B cell (primary cell): Measurements from ENCODE around the gene SHD. TPM values are rescaled to one million over a fixed set of nuclear protein-coding genes. Genes with fewer than 3 reads are reported as not detected.
"Not testable (repeated sequence)": the region's sequence is repeated elsewhere in the genome, so short reads cannot be mapped to it uniquely, and the experiment has no call there.

ENCODE experiments used
- ATAC-seq: fragments of 200-7000 bp; cut with Tn5 transposase; one replicate; pipeline ENCODE4 v1.10.0; 2021; ENCODE audit warnings: low read depth, mild to moderate bottlenecking, moderate number of reproducible peaks, moderate library complexity
- CTCF ChIA-PET: fragments of 350-600 bp; sonication (Branson Sonifier 250); formaldehyde crosslinking; loops from one replicate; lab custom pipeline; 2021; ENCODE audit warnings: antibody characterized with exemption, inconsistent platforms; lab: Charles Lee
- POLR2A ChIA-PET: fragments of 350-600 bp; sonication (Branson Sonifier 250); formaldehyde crosslinking; loops from one replicate; lab custom pipeline; 2021; ENCODE audit warnings: antibody characterized with exemption; lab: Charles Lee
- DNase-seq: peaks from one replicate; pipeline ENCODE4 v3.0.0; 2013
- H2AFZ ChIP-seq: 2 replicates; pipeline ENCODE4 v1.6.1; 2012; ENCODE audit warnings: mild to moderate bottlenecking, low read depth, low read length; ENCODE audit not compliant: insufficient read depth, poor library complexity, severe bottlenecking
- H3K27ac ChIP-seq, 2 donors: 1 replicate in 1 of 2; 2 replicates in 1 of 2; pipeline ENCODE4 v1.5.1; 2012 to 2013; ENCODE audit warnings: low read length in 2 of 2, mild to moderate bottlenecking in 2 of 2, moderate library complexity in 1 of 2
- H3K27me3 ChIP-seq, 4 experiments: fragments of 200-600 bp in 1 of 4; sonication (generic) in 1 of 4; replicated peaks in 1 of 4; 1 replicate in 2 of 4; 2 replicates in 2 of 4; pipeline versions ENCODE4 v1.6.1 to v1.7.0; 2013 to 2016; ENCODE audit warnings: low read length in 3 of 4, mild to moderate bottlenecking in 2 of 4, mixed read lengths in 1 of 4, moderate library complexity in 1 of 4; ENCODE audit not compliant: insufficient read depth in 4 of 4, control insufficient read depth in 3 of 4; ENCODE audit errors: control extremely low read depth in 1 of 4
- H3K36me3 ChIP-seq, 2 experiments: replicated peaks in 1 of 2; 1 replicate in 1 of 2; 2 replicates in 1 of 2; pipeline versions ENCODE4 v1.6.1 to v1.7.1; 2013; ENCODE audit warnings: low read length in 1 of 2; ENCODE audit not compliant: insufficient read depth in 2 of 2, control insufficient read depth in 1 of 2; ENCODE audit errors: control extremely low read depth in 1 of 2, extremely low read depth in 1 of 2
- H3K4me1 ChIP-seq, 2 donors: fragments of 200-600 bp in 1 of 2; sonication (generic) in 1 of 2; 1 replicate in 1 of 2; 2 replicates in 1 of 2; pipeline versions ENCODE4 v1.5.1 to v1.6.1; 2013 to 2017; ENCODE audit warnings: low read length in 2 of 2; ENCODE audit not compliant: control insufficient read depth in 2 of 2, insufficient read depth in 2 of 2
- H3K4me2 ChIP-seq: replicated peaks from 2 replicates; pipeline ENCODE3; 2012; ENCODE audit warnings: mild to moderate bottlenecking, low read depth, low read length; ENCODE audit not compliant: poor library complexity, severe bottlenecking
- H3K4me3 ChIP-seq, 5 experiments: fragments of 200-600 bp in 1 of 5; sonication (generic) in 1 of 5; 1 replicate in 3 of 5; 2 replicates in 2 of 5; pipeline versions ENCODE4 v1.5.1 to v1.7.0; 2011 to 2016; ENCODE audit warnings: low read length in 4 of 5, mild to moderate bottlenecking in 4 of 5, low read depth in 2 of 5, control low read depth in 1 of 5, moderate library complexity in 1 of 5; ENCODE audit not compliant: insufficient read depth in 1 of 5; ENCODE audit errors: control extremely low read depth in 1 of 5, extremely low read depth in 1 of 5
- H3K79me2 ChIP-seq: fragments of 200-600 bp; sonication (generic); one replicate; pipeline ENCODE4 v1.6.0; 2016; ENCODE audit warnings: low read length; ENCODE audit not compliant: control insufficient read depth, insufficient read depth
- H3K9ac ChIP-seq: fragments of 200-600 bp; sonication (generic); 2 replicates; pipeline ENCODE4 v1.6.1; 2017; ENCODE audit warnings: mild to moderate bottlenecking, low read length, moderate library complexity
- H3K9me3 ChIP-seq, 3 donors: one replicate each; pipeline versions ENCODE4 v1.6.1 to v1.7.1; 2013; ENCODE audit warnings: low read length in 2 of 3; ENCODE audit not compliant: control insufficient read depth in 2 of 3, insufficient read depth in 1 of 3; ENCODE audit errors: control extremely low read depth in 1 of 3
- H4K20me1 ChIP-seq: 2 replicates; pipeline ENCODE4 v1.6.0; 2012; ENCODE audit warnings: mild to moderate bottlenecking, low read length; ENCODE audit not compliant: insufficient read depth, control insufficient read depth, poor library complexity, severe bottlenecking
- H3K27ac Mint-ChIP-seq: one replicate; pipeline ENCODE4 v1.8.0; 2021; ENCODE audit warnings: mixed read lengths
- H3K27me3 Mint-ChIP-seq: one replicate; pipeline ENCODE4 v1.8.0; 2021; ENCODE audit warnings: mixed read lengths
- H3K4me1 Mint-ChIP-seq: one replicate; pipeline ENCODE4 v1.8.0; 2021; ENCODE audit warnings: mixed read lengths
- H3K4me3 Mint-ChIP-seq: one replicate; pipeline ENCODE4 v1.8.0; 2021; ENCODE audit warnings: mixed read lengths
- H3K9me3 Mint-ChIP-seq: one replicate; pipeline ENCODE4 v1.8.0; 2022; ENCODE audit warnings: mixed read lengths; ENCODE audit not compliant: insufficient read depth
- CTCF ChIP-seq: fragments of 200-600 bp; IDR thresholded peaks from one replicate; pipeline ENCODE4 v1.8.0; 2022; ENCODE audit warnings: antibody characterized with exemption, mild to moderate bottlenecking
- EZH2 ChIP-seq: IDR thresholded peaks from 2 replicates; pipeline ENCODE4 v1.6.1; 2012; ENCODE audit warnings: borderline replicate concordance, low read depth, mild to moderate bottlenecking, moderate library complexity, low read length; ENCODE audit not compliant: insufficient read depth, poor library complexity, severe bottlenecking
- WGBS: methylation state at CpG from one replicate; pipeline ENCODE4 v1.1.5; 2013; ENCODE audit warnings: missing lambda C conversion rate; ENCODE audit not compliant: insufficient coverage; 5-methylcytosine and 5-hydroxymethylcytosine counted together
- intact Hi-C: fragments of 100-400 bp; cut with micrococcal nuclease; formaldehyde crosslinking; loops from one replicate; pipeline ENCODE4 v1.10.0; 2022
- polyA plus RNA-seq: library from polyadenylated mRNA; depleted of rRNA; stranded (reverse); fragments of >200 nt; gene quantifications from 2 replicates; pipeline ENCODE4 v1.2.3, GENCODE V29; 2012
- total RNA-seq, 2 donors: library from RNA; stranded (reverse); fragments of 120-200 nt in 1 of 2; gene quantifications; 1 replicate in 1 of 2; 2 replicates in 1 of 2; pipeline versions ENCODE4 v1.2.3 to v1.2.4, GENCODE V29; 2013 to 2022

The SHD gene
- total and polyA plus RNA-seq, 2 donors (not counting 1 experiment from before 2014, with no cell fraction given): 0.17 TPM; not detected in 1

GRCh38 chr19:4234862-4235201 is 44.2 kb upstream of the SHD start:
- Mint-ChIP-seq H3K4me3 (no peak overlapping the region), H3K9me3 (no peaks in the 10 kb centered on the region), H3K27ac (no peak overlapping the region), H3K4me1 (peaks cover 5% of the 10 kb centered on the region), H3K27me3 (no peaks in the 10 kb centered on the region)
- ChIA-PET CTCF (interaction anchor here (1.6 to 1.7 kb wide), 2 partner anchors 290 to 413 kb away, joined by 5 read pairs; no protein-coding TSS in a partner anchor), POLR2A (no interaction called here)
- Histone ChIP-seq H3K36me3 (no peaks in the 10 kb centered on the region), H3K27me3 (no peaks in the 10 kb centered on the region), H3K4me1 (peaks cover 4 to 10% of the 10 kb centered on the region in 2 donors), H3K27ac (no peak overlapping the region), H3K9me3 (no peaks in the 10 kb centered on the region), H2AFZ (no peak overlapping the region), H3K9ac (no peak overlapping the region), H3K79me2 (no peaks in the 10 kb centered on the region), H3K4me2 (no peak overlapping the region), H3K4me3 (no peak overlapping the region), H4K20me1 (no peaks in the 10 kb centered on the region)
- ATAC-seq (no peak), DNase-seq (no peak)
- TF ChIP-seq EZH2: no peak
- no peak for TF ChIP-seq CTCF
- 93% methylated on average over 10 of the region's 13 CpGs for WGBS
- intact Hi-C loops: no loop called here

- H3K9me3 ChIP-seq: peaks cover 0 to 11% (median 6%) of the 10 kb centered on the region in 3 donors
- ATAC-seq, H4K20me1 ChIP-seq, CTCF ChIA-PET, H3K27ac ChIP-seq, DNase-seq, H3K9me3 Mint-ChIP-seq, H3K27me3 Mint-ChIP-seq, POLR2A ChIA-PET, H2AFZ ChIP-seq, H3K4me2 ChIP-seq, H3K9ac ChIP-seq, H3K79me2 ChIP-seq, H3K4me3 Mint-ChIP-seq, H3K36me3 ChIP-seq, H3K4me1 Mint-ChIP-seq, intact Hi-C loops, H3K27ac Mint-ChIP-seq, H3K4me3 ChIP-seq, H3K4me1 ChIP-seq, H3K27me3 ChIP-seq: not testable (repeated sequence)
- WGBS: 86% methylated on average over 13 of the region's 16 CpGs
Measured at GRCh38 chr19:4237510-4237909, 41.6 kb upstream of the SHD start.
